GM15510 (cell line): ENCODE data around the gene PARD3B.

Source experiments
- POLR2A ChIP-seq: IDR thresholded peaks from 3 replicates; pipeline ENCODE4 v1.6.1; 2011; ENCODE audit warnings: borderline replicate concordance; ENCODE audit not compliant: insufficient read length; ENCODE audit errors: extremely low read depth

PARD3B gene

GRCh38 chr2:205377324-205377723 lies 832.0 kb downstream of the PARD3B start:
- no peak for TF ChIP-seq POLR2A

- no peak for TF ChIP-seq POLR2A
Measured at GRCh38 chr2:205383601-205384000, 838.3 kb downstream of the PARD3B start.

- TF ChIP-seq POLR2A = no peak
Measured at GRCh38 chr2:205386109-205386508, 840.8 kb downstream of the PARD3B start.

- no peak for TF ChIP-seq POLR2A
Measured at GRCh38 chr2:205387350-205388055, 842.2 kb downstream of the PARD3B start.

- no peak for TF ChIP-seq POLR2A
Measured at GRCh38 chr2:205390866-205391265, 845.6 kb downstream of the PARD3B start.

- no peak for TF ChIP-seq POLR2A
Measured at GRCh38 chr2:205401511-205401910, 856.2 kb downstream of the PARD3B start.

- TF ChIP-seq POLR2A = no peak
Measured at GRCh38 chr2:205402011-205402410, 856.7 kb downstream of the PARD3B start.

GRCh38 chr2:205403244-205403825 lies 858.1 kb downstream of the PARD3B start:
- no peak for TF ChIP-seq POLR2A

- TF ChIP-seq POLR2A = no peak
Measured at GRCh38 chr2:205405194-205405593, 859.9 kb downstream of the PARD3B start.

GRCh38 chr2:205405752-205406151 lies 860.5 kb downstream of the PARD3B start:
- no peak for TF ChIP-seq POLR2A

- TF ChIP-seq POLR2A = no peak
Measured at GRCh38 chr2:205407984-205408383, 862.7 kb downstream of the PARD3B start.

- no peak for TF ChIP-seq POLR2A
Measured at GRCh38 chr2:205408696-205409095, 863.4 kb downstream of the PARD3B start.

GRCh38 chr2:205409411-205409810 lies 864.1 kb downstream of the PARD3B start:
- no peak for TF ChIP-seq POLR2A

- no peak for TF ChIP-seq POLR2A
Measured at GRCh38 chr2:205411558-205411957, 866.3 kb downstream of the PARD3B start.

GRCh38 chr2:205424326-205424725 lies 879.1 kb downstream of the PARD3B start:
- TF ChIP-seq POLR2A = no peak

- no peak for TF ChIP-seq POLR2A
Measured at GRCh38 chr2:205425102-205425501, 879.8 kb downstream of the PARD3B start.
